Endothelial cell of umbilical vein (primary cell): ENCODE measurements around the gene NFIA. TPM values are rescaled to one million over a fixed set of nuclear protein-coding genes. Genes with fewer than 3 reads are reported as not detected.
A peak's percentile ranks its signal among the peaks of the same experiment; 100 is the strongest.

Experiments
- BruUV-seq: library from RNA; stranded (reverse); fragments of 400-500 nt; replicated peaks from 2 replicates; lab custom pipeline; 2021; lab: Mats Ljungman, UMichigan
- CTCF ChIA-PET: fragments of 300-600, 350-600 bp; sonication (Branson Sonifier 250); formaldehyde crosslinking; loops from one replicate; lab custom pipeline; 2021; ENCODE audit warnings: antibody characterized with exemption, inconsistent platforms; lab: Charles Lee
- POLR2A ChIA-PET: fragments of 300-600, 350-600 bp; sonication (Branson Sonifier 250); formaldehyde crosslinking; loops from one replicate; lab custom pipeline; 2021; ENCODE audit warnings: antibody characterized with exemption, inconsistent platforms; lab: Charles Lee
- DNase-seq: peaks from one replicate; pipeline ENCODE4 v3.0.0-alpha.2; 2011; ENCODE audit warnings: low read depth, low spot score
- FAIRE-seq: peaks from 2 replicates; lab custom pipeline; 2011; peaks lifted over from hg19 to GRCh38; lab: Jason Lieb, UNC
- H2AFZ ChIP-seq: 2 replicates; pipeline ENCODE4 v1.6.0; 2012; ENCODE audit warnings: low read depth, low read length, control low read depth, inconsistent platforms
- H3K27ac ChIP-seq: 2 replicates; pipeline ENCODE4 v1.5.1; 2011; ENCODE audit warnings: low read depth, mild to moderate bottlenecking, control low read depth, low read length, moderate library complexity; ENCODE audit not compliant: insufficient read depth
- H3K27me3 ChIP-seq, 2 experiments: 2 replicates each; pipeline versions ENCODE4 v1.6.0 to v1.6.1; 2011; ENCODE audit warnings: low read length in 2 of 2, mixed read lengths in 1 of 2; ENCODE audit not compliant: control insufficient read depth in 2 of 2, insufficient read depth in 2 of 2
- H3K36me3 ChIP-seq, 2 experiments: 2 replicates in 1 of 2; 3 replicates in 1 of 2; pipeline ENCODE4 v1.5.1; 2011; ENCODE audit warnings: low read length in 2 of 2, mild to moderate bottlenecking in 1 of 2, moderate library complexity in 1 of 2; ENCODE audit not compliant: control insufficient read depth in 2 of 2, insufficient read depth in 2 of 2; ENCODE audit errors: extremely low read depth in 1 of 2
- H3K4me1 ChIP-seq: 3 replicates; pipeline ENCODE4 v1.5.1; 2011; ENCODE audit warnings: mild to moderate bottlenecking, low read length; ENCODE audit not compliant: control insufficient read depth, insufficient read depth; ENCODE audit errors: extremely low read depth
- H3K4me2 ChIP-seq: 2 replicates; pipeline ENCODE4 v1.6.1; 2011; ENCODE audit warnings: low read length, control low read depth, mixed read lengths; ENCODE audit not compliant: insufficient read depth
- H3K4me3 ChIP-seq, 3 experiments: fragments of 200-600 bp in 1 of 3; sonication (generic), shearing (Covaris generic) in 1 of 3; replicated peaks in 1 of 3; 2 replicates each; pipeline ENCODE4 v1.5.1; 2011 to 2016; ENCODE audit warnings: control low read depth in 3 of 3, low read length in 3 of 3, mild to moderate bottlenecking in 2 of 3, inconsistent platforms in 1 of 3, low read depth in 1 of 3, moderate library complexity in 1 of 3; ENCODE audit not compliant: insufficient read depth in 1 of 3
- H3K79me2 ChIP-seq: 2 replicates; pipeline ENCODE4 v1.6.0; 2012; ENCODE audit warnings: low read length, inconsistent platforms; ENCODE audit not compliant: control insufficient read depth, insufficient read depth
- H3K9ac ChIP-seq: replicated peaks from 2 replicates; pipeline ENCODE3; 2011; ENCODE audit warnings: low read length, control low read depth; ENCODE audit not compliant: insufficient read depth; ENCODE audit errors: extremely low read depth
- H3K9me1 ChIP-seq: replicated peaks from 3 replicates; pipeline ENCODE4 v1.6.0; 2011; ENCODE audit warnings: mild to moderate bottlenecking, low read length; ENCODE audit not compliant: control insufficient read depth, insufficient read depth; ENCODE audit errors: extremely low read depth
- H3K9me3 ChIP-seq: replicated peaks from 2 replicates; pipeline ENCODE4 v1.5.1; 2012; ENCODE audit warnings: low read length, inconsistent platforms; ENCODE audit not compliant: control insufficient read depth, insufficient read depth
- H4K20me1 ChIP-seq: replicated peaks from 2 replicates; pipeline ENCODE3; 2011; ENCODE audit warnings: mild to moderate bottlenecking, low read length; ENCODE audit not compliant: control insufficient read depth, insufficient read depth; ENCODE audit errors: extremely low read depth
- CTCF ChIP-seq, 2 donors: IDR thresholded peaks; 1 replicate in 1 of 2; 2 replicates in 1 of 2; pipeline ENCODE4 v1.5.1; 2011; ENCODE audit warnings: low read length in 2 of 2, mild to moderate bottlenecking in 2 of 2, moderate library complexity in 2 of 2, control low read depth in 1 of 2, inconsistent platforms in 1 of 2, low read depth in 1 of 2; ENCODE audit not compliant: insufficient read depth in 1 of 2; ENCODE audit errors: extremely low read depth in 1 of 2
- EZH2 ChIP-seq: IDR thresholded peaks from 2 replicates; pipeline ENCODE4 v1.6.1; 2012; ENCODE audit warnings: borderline replicate concordance, low read depth, mild to moderate bottlenecking, moderate library complexity, low read length, inconsistent platforms; ENCODE audit not compliant: severe bottlenecking
- FOS ChIP-seq: IDR thresholded peaks from 2 replicates; pipeline ENCODE4 v1.6.1; 2011; ENCODE audit warnings: mild to moderate bottlenecking, low read length, moderate library complexity, borderline replicate concordance; ENCODE audit not compliant: insufficient read depth
- GATA2 ChIP-seq: IDR thresholded peaks from 2 replicates; pipeline ENCODE4 v1.7.0; 2011; ENCODE audit warnings: low read depth, mild to moderate bottlenecking, moderate library complexity, mixed read lengths, low read length; ENCODE audit not compliant: insufficient read length, insufficient read depth
- JUN ChIP-seq: IDR thresholded peaks from 2 replicates; pipeline ENCODE4 v1.6.1; 2011; ENCODE audit warnings: borderline replicate concordance, low read depth; ENCODE audit not compliant: insufficient read length, insufficient read depth
- MAX ChIP-seq: IDR thresholded peaks from 2 replicates; pipeline ENCODE4 v1.6.1; 2011; ENCODE audit not compliant: insufficient read depth, insufficient read length
- MYC ChIP-seq: IDR thresholded peaks from one replicate; pipeline ENCODE4 v1.6.1; 2011; ENCODE audit warnings: mild to moderate bottlenecking, low read depth, low read length
- POLR2A ChIP-seq: IDR thresholded peaks from 2 replicates; pipeline ENCODE4 v1.6.1; 2012; ENCODE audit warnings: low read depth, mild to moderate bottlenecking, control low read depth, low read length
- POLR2AphosphoS5 ChIP-seq: IDR thresholded peaks from 2 replicates; pipeline ENCODE4 v1.6.1; 2012; ENCODE audit warnings: low read depth, mild to moderate bottlenecking, control low read depth, low read length, moderate library complexity; ENCODE audit not compliant: insufficient read depth
- dilution Hi-C: fragments of 300-500 bp; cut with MboI; formaldehyde crosslinking; loops from one replicate; pipeline ENCODE4 v1.15.0; 2019; ENCODE audit warnings: low sequenced_read_pairs; ENCODE audit not compliant: extremely low pct_ligation_motif_present
- intact Hi-C: fragments of 100-400 bp; cut with micrococcal nuclease; formaldehyde crosslinking; loops from one replicate; pipeline ENCODE4 v1.10.0; 2022
- polyA plus RNA-seq, 4 experiments: library from polyadenylated mRNA; depleted of rRNA in 3 of 4; stranded (reverse) in 3 of 4; unstranded in 1 of 4; fragments of >200 nt; gene quantifications; 2 replicates each; pipeline versions ENCODE4 v1.2.1 to v1.2.3, GENCODE V29; 2011 to 2012; ENCODE audit warnings: missing spikeins in 1 of 4
- total RNA-seq: library from RNA; stranded (reverse); gene quantifications from 2 replicates; pipeline ENCODE4 v1.2.3, GENCODE V29; 2021

NFIA gene
- total and polyA plus RNA-seq, 2 donors (not counting 3 experiments of a cell fraction or from before 2014, with no cell fraction given): 25.5 to 47.0 TPM

GRCh38 chr1:61085206-61085982 lies 3.0 kb downstream of the NFIA start:
- Histone ChIP-seq H2AFZ (no peak overlapping the region), H3K9me3 (no peaks in the 10 kb centered on the region), H4K20me1 (peaks cover 4% of the 10 kb centered on the region), H3K36me3 (peaks cover 3 to 5% of the 10 kb centered on the region in 2 experiments), H3K79me2 (peaks cover 62% of the 10 kb centered on the region), H3K4me2 (peak overlapping the region; percentile 98), H3K27ac (no peak overlapping the region), H3K9ac (peak overlapping the region; percentile 87), H3K27me3 (no peaks in the 10 kb centered on the region), H3K9me1 (no peaks in the 10 kb centered on the region), H3K4me1 (peaks cover 30% of the 10 kb centered on the region), H3K4me3 (peak overlapping the region in 1 of 3 experiments; percentile 91)
- no TSS peak for BruUV-seq
- TF ChIP-seq CTCF (IDR thresholded peaks at IDR 0.05; ENCODE audit: extremely low read depth in 1 of 2, insufficient read depth in 1 of 2, low read depth in 1 of 2, low read length in 2 of 2) (no peak), GATA2 (no peak), MAX (no peak), POLR2AphosphoS5 (no peak), EZH2 (no peak), POLR2A (no peak), JUN (no peak), FOS (no peak), MYC (no peak)
- dilution Hi-C loops: no loop called here
- ChIA-PET CTCF (interaction anchor here (0.9 to 2.7 kb wide), 5 partner anchors 9 to 184 kb away, joined by 3 to 9 read pairs (median 4); no protein-coding TSS in a partner anchor), POLR2A (interaction anchor here (0.8 kb wide), 1 partner anchor 71 kb away, joined by 7 read pairs; no protein-coding TSS in a partner anchor)
- DNase-seq (peak; percentile 60), FAIRE-seq (no peak)
- intact Hi-C loops: no loop called here
